ENCODE results near the gene OTOR. TPM values are rescaled to one million over a fixed set of nuclear protein-coding genes. Genes with fewer than 3 reads are reported as not detected.

Gene OTOR, protein sequence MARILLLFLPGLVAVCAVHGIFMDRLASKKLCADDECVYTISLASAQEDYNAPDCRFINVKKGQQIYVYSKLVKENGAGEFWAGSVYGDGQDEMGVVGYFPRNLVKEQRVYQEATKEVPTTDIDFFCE
- total RNA-seq = 0.82 TPM

- FAIRE-seq = no peak
- no peak for DNase-seq (ENCODE audit: low spot score in 2 of 2)
These were observed at the start of gene OTOR for GRCh38 chr20:16748308-16748900. OTOR (plus strand) TSS chr20:16748358; CDS start chr20:16748402, 44 bp downstream.

GRCh38 chr20:16699293-16699692, 48.9 kb upstream of the OTOR start:
- FAIRE-seq = no peak
- DNase-seq (ENCODE audit: low spot score in 2 of 2) = no peak

DNA sequence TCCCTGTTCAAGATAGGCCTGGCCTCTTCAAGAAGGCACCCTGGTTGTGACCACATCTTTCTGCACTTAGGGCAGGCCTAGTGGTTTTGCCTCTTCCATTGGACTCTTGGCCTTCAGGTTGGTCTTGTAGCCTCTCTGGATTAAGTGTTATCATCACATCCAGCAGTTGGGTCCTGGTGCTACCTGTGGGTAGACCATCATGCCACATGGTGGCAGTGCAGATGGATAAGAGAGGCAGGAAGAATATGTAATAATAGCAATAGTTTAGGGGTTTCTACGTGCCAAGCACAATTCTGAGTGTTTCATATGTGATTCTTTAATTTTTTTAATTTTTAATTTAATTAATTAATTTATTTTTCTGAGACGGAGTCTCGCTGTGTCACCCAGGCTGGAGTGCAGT, 46.9 kb upstream of the OTOR start:
- DNase-seq (ENCODE audit: low spot score in 2 of 2) (no peak), FAIRE-seq (no peak)

GRCh38 chr20:16703570-16703969, 44.6 kb upstream of the OTOR start:
- FAIRE-seq = no peak
- no peak for DNase-seq (ENCODE audit: low spot score in 2 of 2)

- FAIRE-seq = no peak
- no peak for DNase-seq (ENCODE audit: low spot score in 2 of 2)
These were observed 40.5 kb upstream of the OTOR start for GRCh38 chr20:16707674-16708073.

- no peak for FAIRE-seq
- DNase-seq (ENCODE audit: low spot score in 2 of 2) = no peak
These were observed 39.6 kb upstream of the OTOR start for GRCh38 chr20:16708602-16709001.

- FAIRE-seq (no peak), DNase-seq (ENCODE audit: low spot score in 2 of 2) (no peak)
These were observed 39.1 kb upstream of the OTOR start for GRCh38 chr20:16709017-16709416.

DNA sequence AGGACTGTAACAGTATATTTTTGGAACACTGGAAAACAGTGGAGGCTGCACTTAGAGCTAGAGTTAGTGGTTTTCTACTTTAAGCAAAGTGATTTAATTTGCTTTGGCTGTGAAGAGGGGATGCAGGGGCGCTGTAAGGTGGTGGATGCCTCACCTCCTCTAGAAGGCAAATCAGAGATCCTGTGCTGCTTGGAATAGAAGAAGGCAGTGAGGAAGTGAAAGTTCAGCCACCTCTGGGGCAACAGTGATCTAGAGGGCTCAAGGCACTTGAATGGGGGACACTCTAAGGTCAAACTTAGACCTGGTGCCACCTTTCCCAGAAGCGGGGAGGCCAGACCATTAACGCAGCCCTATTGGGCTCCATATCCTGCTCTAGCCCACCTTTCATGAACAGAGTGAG, 37.4 kb upstream of the OTOR start:
- FAIRE-seq (no peak), DNase-seq (ENCODE audit: low spot score in 2 of 2) (no peak)

GRCh38 chr20:16711661-16712258, 36.4 kb upstream of the OTOR start:
- FAIRE-seq (no peak), DNase-seq (ENCODE audit: low spot score in 2 of 2) (no peak)

GRCh38 chr20:16712511-16712947, 35.6 kb upstream of the OTOR start:
- DNase-seq (ENCODE audit: low spot score in 2 of 2) (no peak), FAIRE-seq (no peak)

GRCh38 chr20:16713066-16713465, 35.1 kb upstream of the OTOR start:
- DNase-seq (ENCODE audit: low spot score in 2 of 2) = no peak
- FAIRE-seq = no peak

DNA sequence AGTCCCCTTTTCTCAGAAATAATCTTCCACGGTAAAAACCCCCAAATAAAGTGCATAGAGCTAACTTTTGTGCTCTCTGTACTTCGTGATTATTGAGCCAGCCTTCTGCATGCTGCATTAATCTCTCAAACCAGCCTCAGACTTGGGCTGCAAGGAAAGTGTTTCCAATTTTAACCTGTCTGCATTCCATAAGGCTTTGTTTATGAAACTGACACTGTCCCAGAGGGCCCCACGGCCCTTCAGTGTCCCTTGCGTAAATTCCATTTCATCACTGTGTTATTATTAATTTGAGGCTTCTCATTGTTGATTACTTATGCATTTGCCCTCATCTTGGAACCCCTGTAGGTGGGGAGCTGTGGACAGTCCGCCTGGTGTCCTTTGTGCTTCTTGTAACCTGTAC, 33.9 kb upstream of the OTOR start:
- FAIRE-seq (no peak), DNase-seq (ENCODE audit: low spot score in 2 of 2) (no peak)

GRCh38 chr20:16714751-16715150, 33.4 kb upstream of the OTOR start:
- DNase-seq (ENCODE audit: low spot score in 2 of 2) (no peak), FAIRE-seq (no peak)

GRCh38 chr20:16719421-16719820, 28.7 kb upstream of the OTOR start:
- no peak for FAIRE-seq
- DNase-seq (ENCODE audit: low spot score in 2 of 2) = no peak

DNA sequence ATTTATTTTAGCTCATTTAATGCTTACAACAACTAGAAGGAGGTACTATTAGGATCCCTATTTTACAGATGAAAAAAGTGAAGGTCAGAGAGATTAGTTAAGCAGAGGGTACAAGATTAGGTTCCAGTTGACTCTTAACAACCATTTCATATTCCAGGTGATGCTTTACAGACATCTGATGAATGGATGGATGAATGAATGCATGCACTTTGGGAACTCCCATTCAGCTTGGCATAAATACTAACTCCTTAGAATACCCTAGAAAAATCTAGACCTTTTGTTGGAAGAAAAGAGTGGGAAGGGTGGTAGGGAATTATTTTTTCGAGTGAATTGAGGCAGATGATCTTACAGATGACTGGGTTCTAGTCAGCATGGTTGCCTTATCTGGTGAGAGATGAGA, 19.1 kb upstream of the OTOR start:
- no peak for DNase-seq (ENCODE audit: low spot score in 2 of 2)
- no peak for FAIRE-seq

- FAIRE-seq = no peak
These were observed 18.3 kb upstream of the OTOR start, which contains the start of gene SNRPB2 for GRCh38 chr20:16729565-16730460. SNRPB2 (plus strand) TSS chr20:16730026; CDS start chr20:16731703, 1,677 bp downstream.

GRCh38 chr20:16732506-16733152, 15.5 kb upstream of the OTOR start:
- DNase-seq (ENCODE audit: low spot score in 2 of 2) (no peak), FAIRE-seq (no peak)

More at GRCh38 chr20:16729565-16730460, 18.3 kb upstream of the OTOR start, which contains the start of gene SNRPB2:
- peak; percentile 59 to 84 for DNase-seq (ENCODE audit: low spot score in 2 of 2)

DNA sequence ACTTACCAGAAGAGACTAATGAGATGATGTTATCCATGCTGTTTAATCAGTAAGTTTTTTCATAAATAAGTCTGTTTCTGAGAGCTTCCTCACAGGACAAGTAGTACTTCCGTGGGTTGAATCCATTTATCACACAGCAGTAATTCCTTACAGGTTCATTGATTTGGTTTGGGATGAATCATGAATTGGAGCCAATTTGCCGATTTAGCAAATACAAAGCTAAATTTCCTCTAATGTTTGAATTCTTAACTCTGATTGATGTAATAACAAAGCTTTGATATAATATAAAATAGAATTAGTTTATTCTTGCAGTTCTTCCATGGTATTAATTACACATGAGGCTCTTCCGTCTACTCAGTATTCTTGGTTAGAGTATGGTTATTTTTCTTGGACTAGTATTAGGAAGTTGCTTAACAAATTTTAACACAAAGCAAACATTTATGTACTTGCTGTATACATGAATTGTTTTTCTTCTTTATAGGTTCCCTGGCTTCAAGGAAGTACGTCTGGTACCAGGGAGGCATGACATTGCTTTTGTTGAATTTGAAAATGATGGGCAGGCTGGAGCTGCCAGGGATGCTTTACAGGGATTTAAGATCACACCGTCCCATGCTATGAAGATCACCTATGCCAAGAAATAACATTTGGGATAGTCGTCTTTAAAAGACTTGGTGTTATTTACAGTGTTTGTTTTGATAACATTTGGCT, 7.6 kb upstream of the OTOR start:
- DNase-seq (ENCODE audit: low spot score in 2 of 2) = no peak
- no peak for FAIRE-seq

- no peak for DNase-seq (ENCODE audit: low spot score in 2 of 2)
- FAIRE-seq = no peak
These were observed 3.9 kb upstream of the OTOR start for GRCh38 chr20:16744178-16744807.

Measured in frontal cortex (tissue), 4 donors.